NB4 (cell line): ENCODE data around the gene ASRGL1.

Experiments used
- DNase-seq: peaks from one replicate; pipeline ENCODE4 v3.0.0; 2010; ENCODE audit warnings: low read depth
- H3K4me3 ChIP-seq: one replicate; pipeline ENCODE4 v1.5.1; 2011; ENCODE audit warnings: mild to moderate bottlenecking, low read depth, low read length, moderate library complexity
- CTCF ChIP-seq: IDR thresholded peaks from one replicate; pipeline ENCODE4 v1.5.1; 2012; ENCODE audit warnings: low read depth, low read length
- MYC ChIP-seq: IDR thresholded peaks from 2 replicates; pipeline ENCODE4 v1.6.1; 2011; ENCODE audit warnings: low read depth, low read length
- POLR2A ChIP-seq: IDR thresholded peaks from 2 replicates; pipeline ENCODE4 v1.6.1; 2011; ENCODE audit warnings: mild to moderate bottlenecking; ENCODE audit not compliant: insufficient read length; ENCODE audit errors: extremely low read depth
- TF ChIP-seq, protein P1 (sequence below): IDR thresholded peaks from 2 replicates; pipeline ENCODE4 v1.6.1; 2011; ENCODE audit warnings: low read depth, low read length

The ASRGL1 gene

DNA sequence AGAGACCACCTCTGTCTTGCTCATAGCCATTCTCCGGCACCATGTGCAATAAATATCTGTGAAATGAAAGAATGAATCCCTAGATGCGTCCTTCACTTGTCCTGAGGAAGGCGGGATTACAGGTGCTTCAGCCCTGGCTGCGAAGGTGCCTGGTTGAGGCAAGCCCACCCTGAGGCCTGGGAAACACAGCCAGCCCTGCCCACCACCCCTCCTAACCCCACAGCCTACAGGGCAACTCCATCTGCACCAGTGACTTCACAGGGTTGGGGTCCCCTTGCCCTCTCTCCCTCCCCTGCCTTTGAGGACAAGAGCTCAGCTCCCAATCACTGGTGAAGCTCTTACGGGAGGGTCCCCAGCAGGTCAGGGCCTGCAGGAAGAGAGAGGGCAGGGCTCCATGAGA, 64.1 kb downstream of the ASRGL1 start:
- no peak for DNase-seq
- no peak for TF ChIP-seq MYC
- TF ChIP-seq, protein P1, sequence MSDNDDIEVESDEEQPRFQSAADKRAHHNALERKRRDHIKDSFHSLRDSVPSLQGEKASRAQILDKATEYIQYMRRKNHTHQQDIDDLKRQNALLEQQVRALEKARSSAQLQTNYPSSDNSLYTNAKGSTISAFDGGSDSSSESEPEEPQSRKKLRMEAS, result no peak
- TF ChIP-seq CTCF, result no peak
- TF ChIP-seq POLR2A, result no peak
- no peak overlapping the region for H3K4me3 ChIP-seq

- no peak for TF ChIP-seq MYC
- TF ChIP-seq POLR2A, result no peak
- no peak for TF ChIP-seq CTCF
- TF ChIP-seq, protein P1, result no peak
- H3K4me3 ChIP-seq, result no peak overlapping the region
- DNase-seq, result no peak
These were observed 64.6 kb downstream of the ASRGL1 start for GRCh38 chr11:62401811-62402210.

GRCh38 chr11:62402226-62402959, 65.1 kb downstream of the ASRGL1 start:
- no peak overlapping the region for H3K4me3 ChIP-seq
- no peak for DNase-seq
- TF ChIP-seq, protein P1, result peak; percentile 23; the same call in 1 of the 2 replicates
- TF ChIP-seq POLR2A, result no peak
- TF ChIP-seq CTCF, result no peak
- TF ChIP-seq MYC, result no peak

DNA sequence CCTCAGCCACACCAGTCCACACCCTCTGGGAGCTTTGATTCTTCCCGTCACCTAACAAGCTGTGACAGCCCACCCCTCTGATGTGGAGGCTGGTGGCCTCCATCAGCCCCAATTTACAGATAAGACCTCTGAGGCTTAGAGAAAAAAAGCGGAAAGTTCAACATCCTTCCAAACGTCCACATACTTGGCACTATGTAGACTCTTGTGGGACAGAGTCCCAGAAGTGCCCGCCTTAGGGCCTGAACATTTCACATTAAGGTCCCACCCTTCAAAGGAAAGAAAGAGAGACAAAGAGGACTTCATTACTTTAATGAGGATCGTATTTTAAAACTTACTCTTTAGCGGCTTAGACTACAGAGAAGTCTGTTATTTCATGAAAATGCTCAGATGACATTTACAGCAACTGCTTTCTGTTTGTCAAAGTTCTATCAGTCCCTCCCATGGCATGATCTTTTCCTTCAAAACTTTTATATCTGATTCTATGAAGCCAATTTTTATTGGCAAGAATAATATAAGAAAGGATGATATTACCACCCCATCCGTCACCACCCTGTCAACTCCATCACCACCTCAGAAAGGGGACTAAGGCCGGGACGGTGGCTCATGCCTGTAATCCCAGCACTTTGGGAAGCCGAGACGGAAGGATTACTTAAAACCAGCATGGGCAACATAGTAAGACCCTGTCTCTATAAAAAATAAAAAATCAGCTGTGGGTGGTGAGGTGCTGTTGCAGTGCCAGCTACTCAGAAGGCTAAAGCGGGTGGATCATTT, 65.9 kb downstream of the ASRGL1 start:
- no peak for TF ChIP-seq POLR2A
- no peak for TF ChIP-seq MYC
- no peak for TF ChIP-seq CTCF
- TF ChIP-seq, protein P1, result no peak
- no peak for DNase-seq
- no peak overlapping the region for H3K4me3 ChIP-seq

GRCh38 chr11:62404435-62404834, 67.2 kb downstream of the ASRGL1 start:
- no peak overlapping the region for H3K4me3 ChIP-seq
- no peak for DNase-seq
- TF ChIP-seq MYC (no peak), CTCF (no peak), POLR2A (no peak)
- TF ChIP-seq, protein P1, result no peak
